GM21528 (cell line): ENCODE measurements around the gene C4BPB.

Experiments
- ATAC-seq: cut with Tn5 transposase; IDR thresholded peaks from one replicate; pipeline ENCODE4 v1.9.1; 2021; ENCODE audit warnings: mild to moderate bottlenecking, moderate library complexity; ENCODE audit not compliant: unreplicated experiment, low FRiP score

C4BPB gene

DNA sequence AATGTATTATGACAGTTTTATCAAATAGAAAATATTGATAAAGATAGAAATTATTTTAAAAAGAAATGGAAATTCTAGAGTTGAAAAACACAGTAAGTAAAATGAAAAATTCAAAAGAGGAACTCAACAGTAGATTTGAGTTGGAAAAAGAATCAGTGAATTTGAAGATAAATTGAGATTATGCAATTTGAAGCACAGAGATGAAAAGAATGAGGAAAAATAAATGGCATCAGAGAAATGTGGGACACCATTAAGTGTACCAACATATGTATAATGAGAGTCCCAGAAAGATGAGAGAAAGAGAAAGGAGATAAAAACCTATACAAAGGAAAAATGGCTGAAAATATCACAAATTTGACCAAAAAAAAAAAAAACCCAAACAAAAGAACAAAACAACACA is 40.4 kb downstream of the C4BPB start:
- no peak for ATAC-seq

DNA sequence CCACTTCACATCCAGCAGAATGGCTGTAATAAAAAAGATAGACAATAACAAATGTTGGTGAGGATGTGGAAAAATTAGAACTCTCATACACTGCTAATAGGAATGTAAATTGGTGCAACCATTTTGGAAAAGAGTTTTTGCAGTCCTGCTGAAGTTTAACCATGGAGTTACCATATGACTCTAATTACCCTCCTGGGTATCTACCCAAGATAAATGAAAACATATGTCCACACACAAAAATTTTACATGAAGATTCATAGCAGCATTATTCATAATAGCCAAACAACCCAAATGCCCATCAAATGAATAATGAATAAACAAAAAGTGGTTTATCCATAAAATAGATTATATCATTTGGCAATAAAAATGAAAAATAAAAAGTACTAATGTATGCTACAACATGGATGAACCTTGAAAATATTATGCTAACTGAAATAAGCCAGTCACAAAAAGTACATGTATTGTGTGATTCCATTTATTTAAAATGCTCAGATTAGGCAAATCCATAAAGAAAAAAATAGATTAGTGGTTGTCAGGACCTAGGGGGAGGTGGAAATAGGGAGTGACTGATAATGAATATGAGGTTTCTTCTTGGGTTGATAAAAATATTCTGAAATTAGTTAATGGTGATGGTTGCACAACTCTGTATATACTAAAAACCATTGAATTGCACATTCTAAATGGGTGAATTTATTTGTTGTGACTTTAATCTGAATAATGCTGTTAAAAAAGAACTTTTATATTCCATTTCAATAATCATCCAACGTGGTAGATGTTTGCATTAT is 41.8 kb downstream of the C4BPB start:
- ATAC-seq: no peak

DNA sequence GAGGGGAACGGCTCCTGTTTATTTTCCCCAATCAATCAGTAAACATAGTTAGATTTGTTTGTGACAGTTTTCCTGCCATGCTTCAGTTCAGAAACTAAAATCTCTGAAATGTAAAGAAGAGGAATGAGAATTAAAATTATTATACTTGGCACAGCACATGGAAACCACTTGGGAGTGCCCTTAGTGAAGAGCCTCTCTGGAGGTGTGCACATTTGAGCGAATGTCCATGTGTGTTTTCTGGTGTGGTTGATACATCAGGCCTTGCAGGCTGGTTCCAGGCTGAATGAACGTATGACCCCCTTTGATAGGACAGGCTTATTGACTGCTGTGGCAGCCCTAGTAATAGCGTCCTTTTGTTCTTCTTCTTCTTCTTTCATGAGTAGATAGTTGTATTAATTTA is 42.5 kb downstream of the C4BPB start:
- ATAC-seq: no peak

DNA sequence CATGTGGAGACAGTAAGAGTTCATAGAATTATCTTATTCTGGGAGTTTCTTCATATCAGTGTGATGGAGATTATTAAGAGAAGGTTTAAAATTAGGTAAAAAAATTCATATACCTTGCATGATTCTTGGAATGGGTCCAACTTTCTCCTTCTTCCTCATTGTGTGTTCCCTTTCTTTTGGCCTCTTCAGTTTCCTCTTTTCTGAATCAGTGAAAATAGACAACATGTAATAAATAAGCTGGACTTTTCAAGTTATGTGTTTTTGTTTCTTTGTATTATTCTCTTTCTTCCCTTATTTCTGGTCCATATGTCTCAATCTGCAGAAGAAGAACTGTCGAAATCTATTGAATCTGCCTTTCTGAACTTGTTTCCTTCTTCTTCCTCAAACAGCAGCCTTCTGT is 45.9 kb downstream of the C4BPB start:
- ATAC-seq: no peak

DNA sequence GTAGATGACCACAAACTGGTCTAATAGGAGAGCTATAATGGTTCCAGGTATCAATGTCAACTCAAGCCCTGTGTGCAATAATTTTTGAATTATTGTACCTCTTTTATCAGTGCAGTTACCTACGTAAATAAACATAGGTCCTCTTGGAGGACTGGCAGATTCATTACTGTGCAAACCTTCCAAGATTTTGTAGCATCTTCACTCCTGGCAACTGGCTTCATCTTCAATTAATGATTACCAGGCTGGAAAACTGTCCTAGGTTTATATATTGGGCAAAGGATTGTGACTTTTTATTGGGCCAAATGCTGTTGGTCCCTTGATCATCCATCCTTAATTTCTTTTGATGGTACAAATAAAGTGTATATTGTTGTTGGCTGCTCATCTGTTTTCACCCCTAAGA is 51.0 kb downstream of the C4BPB start:
- no peak for ATAC-seq

DNA sequence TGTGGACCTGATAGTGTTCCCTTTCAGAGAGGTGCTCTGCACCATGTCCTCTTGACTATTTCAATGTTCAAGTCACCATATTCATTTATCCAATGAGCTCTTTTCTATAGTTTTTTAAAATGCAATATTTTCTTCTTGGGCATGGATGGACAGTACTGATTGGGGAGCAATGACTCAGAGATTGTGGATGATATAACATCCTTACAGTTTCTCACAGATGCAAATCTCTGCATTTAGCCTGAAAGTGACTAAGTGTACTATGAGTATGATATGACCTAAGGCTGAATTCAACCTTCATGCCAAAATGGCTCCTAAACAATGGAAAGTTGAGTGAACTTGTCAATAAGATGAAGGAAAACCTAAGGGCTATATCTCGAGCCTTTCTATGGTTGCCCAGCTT is 51.9 kb downstream of the C4BPB start:
- ATAC-seq: no peak

DNA sequence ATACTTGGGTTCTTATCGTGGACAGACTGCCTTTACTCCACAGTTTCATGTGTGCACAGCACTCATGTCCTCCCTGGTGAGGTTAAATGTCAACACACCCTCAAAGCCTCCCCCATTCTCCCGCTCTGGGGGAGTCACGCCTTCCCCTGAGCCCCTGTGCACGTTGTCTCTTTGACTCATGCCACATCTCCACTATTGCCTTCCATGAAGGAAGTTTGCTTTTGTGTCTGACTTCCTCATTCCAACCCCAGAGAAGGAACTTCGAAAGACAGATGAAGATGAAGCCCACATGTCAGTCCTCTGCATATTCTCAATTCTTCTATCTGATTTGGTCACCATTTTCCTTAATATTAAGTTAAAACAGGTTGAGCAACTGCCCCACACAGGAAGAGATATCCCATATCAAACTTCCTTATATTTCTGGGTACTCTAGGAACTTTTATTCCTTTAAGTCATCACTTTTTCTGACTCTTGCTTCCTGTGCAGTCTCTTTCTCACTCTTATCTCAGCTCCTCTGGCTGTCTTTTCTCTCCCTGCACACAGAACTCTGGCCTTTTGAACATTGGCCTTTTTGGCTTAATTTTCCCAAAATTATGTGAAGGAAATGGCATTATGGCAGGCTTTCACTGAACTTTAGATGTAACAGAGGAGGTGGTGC is 56.9 kb downstream of the C4BPB start:
- no peak for ATAC-seq
